HCT116 (cell line): ENCODE measurements around the gene ACVRL1. TPM values are rescaled to one million over a fixed set of nuclear protein-coding genes. Genes with fewer than 3 reads are reported as not detected.

ENCODE experiments used
- ATAC-seq: fragments of 200-7000 bp; cut with Tn5 transposase; 2 replicates; pipeline ENCODE4 v1.9.1; 2020; ENCODE audit warnings: mild to moderate bottlenecking, moderate library complexity
- BruUV-seq: library from RNA; stranded (reverse); fragments of 400-500 nt; replicated peaks from 2 replicates; lab custom pipeline; 2021; lab: Mats Ljungman, UMichigan
- CTCF ChIA-PET: fragments of 300-600 bp; sonication (Branson Sonifier 250); formaldehyde crosslinking; loops from one replicate; lab custom pipeline; 2021; ENCODE audit warnings: antibody characterized with exemption; lab: Charles Lee
- POLR2A ChIA-PET: fragments of 300-600, 350-600 bp; sonication (Branson Sonifier 250); formaldehyde crosslinking; loops from one replicate; lab custom pipeline; 2021; ENCODE audit warnings: antibody characterized with exemption; lab: Charles Lee
- RAD21 ChIA-PET, 2 experiments: fragments of 300-600 bp; sonication (Branson Sonifier 250); formaldehyde crosslinking; loops; one replicate each; lab custom pipeline; 2023; ENCODE audit warnings: low total read pairs in 2 of 2; ENCODE audit not compliant: uncharacterized antibody in 2 of 2, unreplicated experiment in 2 of 2, low non-redundant PET in 1 of 2; lab: Charles Lee
- DNase-seq: peaks from one replicate; pipeline ENCODE4 v3.0.0-alpha.2; 2010; ENCODE audit warnings: low read depth, low spot score
- H2AFZ ChIP-seq: fragments of 200-600 bp; shearing (Covaris generic), sonication (generic); 2 replicates; pipeline ENCODE4 v1.6.1; 2017; ENCODE audit warnings: low read depth, mixed run types, mixed read lengths, antibody characterized with exemption, low read length; ENCODE audit not compliant: poor library complexity, severe bottlenecking
- H3K27ac ChIP-seq: 2 replicates; pipeline ENCODE4 v1.5.1; 2012; ENCODE audit warnings: low read depth, low read length
- H3K27me3 ChIP-seq: fragments of 200-600 bp; sonication (generic); 2 replicates; pipeline ENCODE4 v1.6.1; 2016; ENCODE audit warnings: mixed run types, low read length, mixed read lengths; ENCODE audit not compliant: insufficient read depth
- H3K36me3 ChIP-seq, 2 experiments: fragments of 200-500 bp in 1 of 2; fragments of 200-600 bp in 1 of 2; sonication (Bioruptor generic) in 1 of 2; sonication (generic) in 1 of 2; 2 replicates each; pipeline versions ENCODE4 v1.5.1 to v1.6.1; 2014 to 2016; ENCODE audit warnings: low read length in 2 of 2, inconsistent platforms in 1 of 2, mixed read lengths in 1 of 2, mixed run types in 1 of 2; ENCODE audit not compliant: insufficient read depth in 2 of 2, control insufficient read depth in 1 of 2
- H3K4me1 ChIP-seq, 2 experiments: fragments of 200-600 bp in 1 of 2; sonication (generic) in 1 of 2; 2 replicates each; pipeline versions ENCODE4 v1.5.1 to v1.6.1; 2012 to 2017; ENCODE audit warnings: low read length in 2 of 2, inconsistent platforms in 1 of 2, mild to moderate bottlenecking in 1 of 2, mixed read lengths in 1 of 2, mixed run types in 1 of 2, moderate library complexity in 1 of 2; ENCODE audit not compliant: insufficient read depth in 2 of 2, control insufficient read depth in 1 of 2
- H3K4me2 ChIP-seq: fragments of 200-600 bp; sonication (generic); 2 replicates; pipeline ENCODE4 v1.6.1; 2017; ENCODE audit warnings: mixed run types, low read length, mixed read lengths
- H3K4me3 ChIP-seq, 2 experiments: fragments of 200-600 bp in 1 of 2; sonication (generic) in 1 of 2; replicated peaks in 1 of 2; 2 replicates each; pipeline ENCODE4 v1.5.1; 2011 to 2016; ENCODE audit warnings: low read length in 2 of 2, control low read depth in 1 of 2, low read depth in 1 of 2, mild to moderate bottlenecking in 1 of 2, mixed read lengths in 1 of 2, mixed run types in 1 of 2
- H3K79me2 ChIP-seq: fragments of 200-600 bp; sonication (generic); 2 replicates; pipeline ENCODE4 v1.6.1; 2017; ENCODE audit warnings: mild to moderate bottlenecking, mixed run types, low read length, moderate library complexity, mixed read lengths; ENCODE audit not compliant: insufficient read depth
- H3K9ac ChIP-seq: fragments of 200-600 bp; sonication (generic); 2 replicates; pipeline ENCODE4 v1.6.1; 2016; ENCODE audit warnings: low read length, mixed read lengths
- H3K9me2 ChIP-seq: fragments of 200-600 bp; sonication (generic), shearing (Covaris generic); 2 replicates; pipeline ENCODE4 v1.6.1; 2017; ENCODE audit warnings: mixed run types, mild to moderate bottlenecking, moderate library complexity; ENCODE audit not compliant: insufficient read depth
- H3K9me3 ChIP-seq, 2 experiments: fragments of 200-500 bp in 1 of 2; fragments of 200-600 bp in 1 of 2; sonication (Bioruptor generic) in 1 of 2; sonication (generic) in 1 of 2; 2 replicates each; pipeline ENCODE4 v1.6.1; 2014 to 2017; ENCODE audit warnings: low read length in 2 of 2, mixed read lengths in 2 of 2, inconsistent platforms in 1 of 2, low read depth in 1 of 2, mild to moderate bottlenecking in 1 of 2, mixed run types in 1 of 2, moderate library complexity in 1 of 2; ENCODE audit not compliant: control insufficient read depth in 1 of 2, insufficient read depth in 1 of 2
- H4K20me1 ChIP-seq: fragments of 200-600 bp; sonication (generic), shearing (Covaris generic); 2 replicates; pipeline ENCODE4 v1.6.1; 2017; ENCODE audit warnings: mixed run types, mild to moderate bottlenecking, moderate library complexity; ENCODE audit not compliant: insufficient read depth
- CEBPB ChIP-seq: IDR thresholded peaks from 2 replicates; pipeline ENCODE4 v1.6.1; 2012; ENCODE audit warnings: low read depth
- ELF1 ChIP-seq: IDR thresholded peaks from 2 replicates; pipeline ENCODE4 v1.6.1; 2012; ENCODE audit warnings: low read depth, borderline replicate concordance
- JUND ChIP-seq: IDR thresholded peaks from 2 replicates; pipeline ENCODE4 v1.6.1; 2012
- RAD21 ChIP-seq: IDR thresholded peaks from 2 replicates; pipeline ENCODE4 v1.6.1; 2012; ENCODE audit warnings: low read depth, mild to moderate bottlenecking
- SRF ChIP-seq: IDR thresholded peaks from 2 replicates; pipeline ENCODE4 v1.6.1; 2012; ENCODE audit warnings: low read depth
- TCF7L2 ChIP-seq: IDR thresholded peaks from 2 replicates; pipeline ENCODE4 v1.7.0; 2011; ENCODE audit warnings: borderline replicate concordance, inconsistent platforms; ENCODE audit not compliant: insufficient read depth, insufficient read length; ENCODE audit errors: extremely low read depth
- YY1 ChIP-seq: IDR thresholded peaks from 2 replicates; pipeline ENCODE4 v1.6.1; 2011; ENCODE audit warnings: low read length, low read depth, moderate library complexity, mild to moderate bottlenecking; ENCODE audit not compliant: insufficient replicate concordance; ENCODE audit errors: extremely low read depth
- ZBTB33 ChIP-seq: IDR thresholded peaks from 2 replicates; pipeline ENCODE4 v1.6.1; 2011; ENCODE audit warnings: mild to moderate bottlenecking, low read length, moderate library complexity; ENCODE audit not compliant: insufficient replicate concordance; ENCODE audit errors: extremely low read depth
- ZFX ChIP-seq: fragments of 450-650 bp; IDR thresholded peaks from 2 replicates; pipeline ENCODE4 v1.6.1; 2017
- ZNF274 ChIP-seq: fragments of 200-500 bp; sonication (Bioruptor generic); IDR thresholded peaks from 2 replicates; pipeline ENCODE4 v1.6.1; 2014; ENCODE audit warnings: mild to moderate bottlenecking, low read depth, low read length, inconsistent platforms
- intact Hi-C: fragments of 100-400 bp; cut with micrococcal nuclease; formaldehyde crosslinking; loops from 2 replicates; pipeline ENCODE4 v1.10.0; 2022
- total RNA-seq: library from RNA; stranded (reverse); gene quantifications from one replicate; pipeline ENCODE4 v1.2.1, GENCODE V29; 2021; ENCODE audit not compliant: unreplicated experiment

ACVRL1 gene
- total RNA-seq, 1 experiment from 2014 or later, result 2.5 TPM

GRCh38 chr12:51960890-51961289 is 53.6 kb downstream of the ACVRL1 start:
- peaks cover 83% of the 10 kb centered on the region for H3K79me2 ChIP-seq
- DNase-seq, result no peak
- no peaks in the 10 kb centered on the region for H3K27me3 ChIP-seq
- H3K4me3 ChIP-seq, result no peak overlapping the region
- H3K36me3 ChIP-seq, result peaks cover 0 to 4% of the 10 kb centered on the region in 2 experiments; a peak in 1 of 4 replicates
- no peak overlapping the region for H2AFZ ChIP-seq
- RAD21 ChIA-PET, result no interaction called here
- CTCF ChIA-PET, result interaction anchor here (3.0 kb wide), 1 partner anchor 11 kb away, joined by 14 read pairs; no protein-coding TSS in a partner anchor
- no peaks in the 10 kb centered on the region for H4K20me1 ChIP-seq
- ATAC-seq, result no peak
- no peak overlapping the region for H3K9ac ChIP-seq
- no TSS peak for BruUV-seq
- H3K9me3 ChIP-seq, result no peaks in the 10 kb centered on the region
- TF ChIP-seq ZFX (no peak), ELF1 (no peak), TCF7L2 (no peak), SRF (no peak), JUND (no peak)
- H3K27ac ChIP-seq, result no peak overlapping the region
- no peak overlapping the region for H3K4me2 ChIP-seq
- H3K9me2 ChIP-seq, result no peaks in the 10 kb centered on the region
- POLR2A ChIA-PET, result no interaction called here
- H3K4me1 ChIP-seq, result peaks cover 13 to 23% of the 10 kb centered on the region in 2 experiments
- intact Hi-C loops, result no loop called here

- Histone ChIP-seq H3K9me2 (no peaks in the 10 kb centered on the region), H3K27me3 (no peaks in the 10 kb centered on the region), H3K79me2 (peaks cover 77% of the 10 kb centered on the region), H3K4me1 (peaks cover 13 to 23% of the 10 kb centered on the region in 2 experiments), H3K27ac (no peak overlapping the region), H3K9me3 (no peaks in the 10 kb centered on the region), H3K9ac (no peak overlapping the region), H2AFZ (no peak overlapping the region), H4K20me1 (no peaks in the 10 kb centered on the region), H3K4me2 (peak overlapping the region; percentile 31), H3K36me3 (peaks cover 0 to 4% of the 10 kb centered on the region in 2 experiments; a peak in 1 of 4 replicates), H3K4me3 (no peak overlapping the region)
- POLR2A ChIA-PET, result interaction anchor here (1.0 to 1.2 kb wide), 2 partner anchors 12 to 16 kb away, joined by 3 to 4 read pairs; no protein-coding TSS in a partner anchor
- DNase-seq, result peak; percentile 57
- RAD21 ChIA-PET, result no interaction called here
- TF ChIP-seq ZNF274, result no peak
- TF ChIP-seq RAD21, result no peak
- TF ChIP-seq TCF7L2, result peak; percentile 41
- no peak for TF ChIP-seq ZBTB33
- no peak for TF ChIP-seq ZFX
- no peak for TF ChIP-seq YY1
- TF ChIP-seq CEBPB, result no peak
- no peak for TF ChIP-seq ELF1
- CTCF ChIA-PET, result interaction anchor here (3.0 kb wide), 1 partner anchor 10 kb away, joined by 14 read pairs; no protein-coding TSS in a partner anchor
- ATAC-seq, result peak; percentile 85
- no TSS peak for BruUV-seq
- intact Hi-C loops, result no loop called here
Measured at GRCh38 chr12:51961834-51962233, 54.5 kb downstream of the ACVRL1 start.
